OCI-LY7 (cell line): ENCODE data around the gene CCDC169.

Experiments used
- EZH2phosphoT487 ChIP-seq: fragments of 200-600 bp; sonication (generic); IDR thresholded peaks from 2 replicates; pipeline ENCODE4 v1.6.1; 2018; ENCODE audit warnings: low read depth, borderline replicate concordance, mild to moderate bottlenecking, mixed run types, antibody characterized with exemption, low read length, moderate library complexity, mixed read lengths
- TF ChIP-seq, protein P1 (sequence below): fragments of 200-600 bp; sonication (generic); conservative IDR thresholded peaks from 2 replicates; pipeline ENCODE4 v1.5.1; 2014; ENCODE audit warnings: mild to moderate bottlenecking, antibody characterized with exemption, low read length, moderate library complexity, mixed read lengths

DNA sequence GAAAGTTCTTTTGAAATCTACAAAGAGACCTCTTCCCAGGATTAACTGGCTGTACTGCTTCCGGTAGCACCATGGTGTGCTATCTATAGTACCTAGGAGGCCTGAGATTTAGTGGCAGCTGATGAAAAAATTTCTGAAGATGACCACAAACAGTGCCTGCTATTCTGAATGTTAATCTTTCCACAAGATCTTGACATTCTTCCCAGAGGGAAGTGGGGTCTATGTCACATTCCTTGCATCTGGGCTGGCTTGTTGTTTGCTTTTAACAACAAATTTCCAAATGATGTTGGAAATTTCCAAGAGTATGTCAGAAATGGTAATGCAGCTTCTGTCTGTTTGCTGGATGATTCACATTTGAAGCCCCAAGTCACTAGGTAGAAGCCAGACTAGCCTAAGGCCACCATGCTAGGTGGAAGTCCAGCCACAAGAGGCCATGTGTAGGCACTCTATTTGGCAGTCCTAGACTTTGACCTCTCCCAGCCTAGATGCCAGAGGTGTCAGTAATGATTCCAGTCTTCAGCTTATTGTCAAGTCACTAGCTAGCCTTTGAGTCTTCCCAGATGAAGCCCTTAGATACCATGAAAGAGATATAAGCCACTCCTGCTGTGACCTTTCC lies 26.4 kb upstream of the CCDC169 start:
- TF ChIP-seq, protein P1, sequence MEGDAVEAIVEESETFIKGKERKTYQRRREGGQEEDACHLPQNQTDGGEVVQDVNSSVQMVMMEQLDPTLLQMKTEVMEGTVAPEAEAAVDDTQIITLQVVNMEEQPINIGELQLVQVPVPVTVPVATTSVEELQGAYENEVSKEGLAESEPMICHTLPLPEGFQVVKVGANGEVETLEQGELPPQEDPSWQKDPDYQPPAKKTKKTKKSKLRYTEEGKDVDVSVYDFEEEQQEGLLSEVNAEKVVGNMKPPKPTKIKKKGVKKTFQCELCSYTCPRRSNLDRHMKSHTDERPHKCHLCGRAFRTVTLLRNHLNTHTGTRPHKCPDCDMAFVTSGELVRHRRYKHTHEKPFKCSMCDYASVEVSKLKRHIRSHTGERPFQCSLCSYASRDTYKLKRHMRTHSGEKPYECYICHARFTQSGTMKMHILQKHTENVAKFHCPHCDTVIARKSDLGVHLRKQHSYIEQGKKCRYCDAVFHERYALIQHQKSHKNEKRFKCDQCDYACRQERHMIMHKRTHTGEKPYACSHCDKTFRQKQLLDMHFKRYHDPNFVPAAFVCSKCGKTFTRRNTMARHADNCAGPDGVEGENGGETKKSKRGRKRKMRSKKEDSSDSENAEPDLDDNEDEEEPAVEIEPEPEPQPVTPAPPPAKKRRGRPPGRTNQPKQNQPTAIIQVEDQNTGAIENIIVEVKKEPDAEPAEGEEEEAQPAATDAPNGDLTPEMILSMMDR = no peak
- TF ChIP-seq EZH2phosphoT487 = no peak
